HG02852 (cell line): ENCODE results near the gene ADAMTS13.

Source experiments
- ATAC-seq: cut with Tn5 transposase; IDR thresholded peaks from one replicate; pipeline ENCODE4 v1.9.1; 2021; ENCODE audit warnings: mild to moderate bottlenecking, moderate library complexity; ENCODE audit not compliant: unreplicated experiment

The ADAMTS13 gene

DNA sequence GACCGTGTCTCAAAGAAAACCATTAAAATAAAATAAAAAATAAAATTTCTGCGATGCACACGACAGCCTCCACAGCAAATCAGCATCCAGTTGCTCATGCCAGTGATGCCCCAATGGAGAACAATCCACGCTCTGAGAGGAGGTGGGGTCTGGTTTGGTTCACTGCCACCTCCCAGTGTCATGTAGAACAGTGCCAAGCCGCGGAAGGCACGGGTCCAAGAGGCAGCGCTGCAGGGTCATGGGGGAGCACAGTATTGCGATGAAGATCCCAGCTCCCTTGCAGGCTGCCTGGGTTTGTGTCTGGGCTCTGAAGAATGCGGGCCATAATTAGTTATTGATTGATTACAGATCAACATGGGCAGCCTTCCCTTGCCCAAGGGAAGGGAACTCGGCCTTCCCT, 31.5 kb downstream of the ADAMTS13 start:
- no peak for ATAC-seq

DNA sequence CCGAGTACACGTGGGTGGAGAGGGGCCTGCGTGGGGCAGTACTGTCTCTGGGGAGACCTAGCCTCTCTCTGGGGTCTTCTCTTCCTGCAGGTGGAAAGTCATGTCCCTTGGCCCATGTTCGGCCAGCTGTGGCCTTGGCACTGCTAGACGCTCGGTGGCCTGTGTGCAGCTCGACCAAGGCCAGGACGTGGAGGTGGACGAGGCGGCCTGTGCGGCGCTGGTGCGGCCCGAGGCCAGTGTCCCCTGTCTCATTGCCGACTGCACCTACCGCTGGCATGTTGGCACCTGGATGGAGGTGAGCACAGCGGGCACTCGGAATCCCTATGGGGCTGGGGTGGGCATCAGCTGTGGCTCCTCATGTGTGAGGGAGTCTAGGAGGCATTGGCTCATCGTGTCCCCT, 32.2 kb downstream of the ADAMTS13 start:
- no peak for ATAC-seq

DNA sequence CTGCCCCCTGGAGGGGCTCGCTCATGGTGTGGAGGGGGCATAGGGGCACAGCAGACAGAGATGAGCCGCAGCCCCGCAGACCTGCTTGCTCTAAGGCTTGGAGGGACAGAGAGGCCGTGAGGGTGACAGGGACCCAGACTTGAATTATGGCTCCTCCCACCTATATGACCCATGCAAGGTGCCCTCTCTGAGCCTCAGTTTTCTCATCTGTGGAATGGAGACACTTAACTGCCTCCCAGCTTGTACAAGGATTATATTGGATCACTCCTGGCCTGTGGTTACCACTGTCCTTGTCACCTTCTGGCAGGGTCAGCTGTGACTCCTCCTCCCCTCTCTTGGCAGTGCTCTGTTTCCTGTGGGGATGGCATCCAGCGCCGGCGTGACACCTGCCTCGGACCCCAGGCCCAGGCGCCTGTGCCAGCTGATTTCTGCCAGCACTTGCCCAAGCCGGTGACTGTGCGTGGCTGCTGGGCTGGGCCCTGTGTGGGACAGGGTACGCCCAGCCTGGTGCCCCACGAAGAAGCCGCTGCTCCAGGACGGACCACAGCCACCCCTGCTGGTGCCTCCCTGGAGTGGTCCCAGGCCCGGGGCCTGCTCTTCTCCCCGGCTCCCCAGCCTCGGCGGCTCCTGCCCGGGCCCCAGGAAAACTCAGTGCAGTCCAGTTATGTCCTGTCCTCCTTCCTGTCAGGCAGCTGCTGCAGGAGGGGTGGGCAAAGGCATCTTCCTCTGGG, 32.9 kb downstream of the ADAMTS13 start:
- no peak for ATAC-seq

DNA sequence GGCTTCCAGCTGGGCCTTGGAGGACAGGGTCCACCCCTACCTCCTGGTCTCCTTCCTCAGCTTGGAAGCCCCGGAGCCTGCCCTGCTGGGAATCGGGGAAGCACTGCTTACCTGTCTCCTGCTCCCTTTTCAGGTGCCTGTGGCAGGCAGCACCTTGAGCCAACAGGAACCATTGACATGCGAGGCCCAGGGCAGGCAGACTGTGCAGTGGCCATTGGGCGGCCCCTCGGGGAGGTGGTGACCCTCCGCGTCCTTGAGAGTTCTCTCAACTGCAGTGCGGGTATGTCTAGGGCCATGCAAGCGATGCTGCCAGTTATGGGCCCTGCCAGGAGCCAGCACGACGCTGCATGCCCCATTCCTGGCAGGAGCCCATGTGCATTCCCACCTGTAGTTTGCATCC, 33.8 kb downstream of the ADAMTS13 start:
- ATAC-seq, result no peak

DNA sequence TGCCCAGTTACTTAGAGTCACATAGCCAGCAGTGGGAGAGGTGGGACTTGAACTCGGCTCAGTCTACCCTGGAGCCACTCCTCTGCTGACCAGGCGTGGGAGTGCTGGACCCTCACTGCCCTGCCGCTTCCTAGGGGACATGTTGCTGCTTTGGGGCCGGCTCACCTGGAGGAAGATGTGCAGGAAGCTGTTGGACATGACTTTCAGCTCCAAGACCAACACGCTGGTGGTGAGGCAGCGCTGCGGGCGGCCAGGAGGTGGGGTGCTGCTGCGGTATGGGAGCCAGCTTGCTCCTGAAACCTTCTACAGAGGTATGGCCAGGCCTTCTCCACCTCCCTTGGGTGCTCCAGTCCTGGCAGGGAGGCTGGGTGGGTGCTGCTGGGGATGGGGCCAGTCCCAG, 34.2 kb downstream of the ADAMTS13 start:
- no peak for ATAC-seq

DNA sequence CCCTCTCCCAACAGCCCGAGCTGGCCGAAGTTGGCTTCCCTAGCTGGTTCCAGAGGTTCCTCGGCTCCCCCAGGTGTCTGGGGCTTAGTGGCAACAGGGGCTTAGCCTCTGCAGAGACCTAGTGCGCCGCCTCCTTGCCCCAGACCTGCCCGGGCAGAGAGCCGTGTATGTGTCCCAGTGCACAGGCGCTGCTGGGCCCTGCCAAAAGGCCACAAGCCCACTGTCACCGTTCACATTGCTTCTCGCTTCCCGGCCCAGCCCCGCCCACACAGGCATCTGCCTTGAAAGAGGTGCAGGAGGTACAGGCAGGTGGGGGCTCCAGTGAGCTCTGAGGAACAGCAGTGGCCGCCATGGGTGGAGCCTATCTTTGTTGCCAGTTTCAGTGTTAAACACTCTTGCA, 35.1 kb downstream of the ADAMTS13 start:
- ATAC-seq, result no peak

DNA sequence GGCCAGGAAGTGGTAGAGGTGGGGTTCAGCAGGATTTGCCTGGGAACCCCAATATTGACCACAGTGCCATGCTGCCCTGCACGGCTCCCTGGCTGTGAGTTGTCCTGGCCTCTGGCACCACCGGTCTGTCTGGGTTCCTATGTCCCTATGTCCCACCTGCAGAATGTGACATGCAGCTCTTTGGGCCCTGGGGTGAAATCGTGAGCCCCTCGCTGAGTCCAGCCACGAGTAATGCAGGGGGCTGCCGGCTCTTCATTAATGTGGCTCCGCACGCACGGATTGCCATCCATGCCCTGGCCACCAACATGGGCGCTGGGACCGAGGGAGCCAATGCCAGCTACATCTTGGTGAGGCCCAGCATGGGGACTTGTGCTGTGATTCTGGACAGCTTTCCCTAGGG, 35.6 kb downstream of the ADAMTS13 start:
- no peak for ATAC-seq

DNA sequence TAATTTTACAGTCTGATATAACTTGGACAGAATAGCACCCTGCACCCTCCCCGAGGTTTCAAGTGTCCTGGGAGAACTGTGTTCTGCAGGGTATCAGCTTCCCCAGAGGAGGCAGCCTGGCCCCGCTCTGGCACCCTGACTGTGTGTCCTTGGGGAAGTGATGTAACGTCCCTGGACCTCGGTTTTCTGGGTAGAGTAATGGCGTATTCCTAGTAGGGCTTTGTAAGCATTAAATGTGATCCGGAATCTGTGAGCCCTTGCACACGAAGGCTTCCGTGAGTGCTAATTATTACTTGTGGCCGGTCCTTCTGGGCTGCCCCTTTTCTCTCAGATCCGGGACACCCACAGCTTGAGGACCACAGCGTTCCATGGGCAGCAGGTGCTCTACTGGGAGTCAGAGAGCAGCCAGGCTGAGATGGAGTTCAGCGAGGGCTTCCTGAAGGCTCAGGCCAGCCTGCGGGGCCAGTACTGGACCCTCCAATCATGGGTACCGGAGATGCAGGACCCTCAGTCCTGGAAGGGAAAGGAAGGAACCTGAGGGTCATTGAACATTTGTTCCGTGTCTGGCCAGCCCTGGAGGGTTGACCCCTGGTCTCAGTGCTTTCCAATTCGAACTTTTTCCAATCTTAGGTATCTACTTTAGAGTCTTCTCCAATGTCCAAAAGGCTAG, 36.6 kb downstream of the ADAMTS13 start:
- no peak for ATAC-seq

DNA sequence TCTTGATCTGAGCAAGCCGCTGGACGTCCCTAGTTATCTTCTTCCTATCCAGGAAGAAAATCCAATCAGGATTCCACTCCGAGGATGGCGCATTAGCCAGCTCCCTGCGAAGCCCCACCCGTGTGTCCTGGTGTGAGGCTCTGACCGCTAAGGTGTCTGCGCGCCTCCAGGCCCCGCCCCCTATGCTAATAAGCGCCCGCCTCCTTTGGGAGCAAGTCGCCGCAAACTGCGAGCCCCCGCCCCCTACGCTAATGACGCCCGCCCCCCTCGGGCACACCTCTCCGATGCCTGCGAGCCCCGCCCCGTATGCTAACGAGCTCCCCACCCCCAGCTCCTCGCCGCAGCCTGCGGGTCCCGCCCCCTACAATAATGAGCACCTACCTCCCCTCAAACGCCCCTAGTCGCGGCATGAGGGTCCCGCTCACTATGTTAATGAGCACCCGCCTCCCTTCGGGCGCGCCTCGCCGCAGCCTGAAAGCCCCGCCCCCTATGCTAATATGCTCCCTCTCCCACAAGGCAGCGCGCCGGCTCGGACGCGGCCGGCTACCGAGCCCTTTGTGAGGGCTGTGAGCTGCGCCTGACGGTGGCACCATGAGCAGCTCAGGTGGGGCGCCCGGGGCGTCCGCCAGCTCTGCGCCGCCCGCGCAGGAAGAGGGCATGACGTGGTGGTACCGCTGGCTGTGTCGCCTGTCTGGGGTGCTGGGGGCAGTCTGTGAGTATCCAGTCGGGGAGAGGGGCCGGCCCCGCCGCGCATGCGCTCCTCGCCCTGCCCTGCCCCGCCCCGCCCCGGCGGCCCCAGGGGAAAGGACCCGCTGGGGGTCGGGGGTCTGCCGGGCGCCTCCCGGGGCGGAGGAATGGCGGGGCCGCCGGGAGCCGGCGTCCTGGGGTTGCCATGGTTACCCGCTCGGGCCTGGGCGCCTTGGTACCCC, 37.6 kb downstream of the ADAMTS13 start, which contains the start of gene CACFD1:
TSS of gene CACFD1 (plus strand) at position 503 of the 929 bp plus-strand sequence. CDS start at position 592, 89 bp downstream.
- ATAC-seq, result peak; percentile 71

DNA sequence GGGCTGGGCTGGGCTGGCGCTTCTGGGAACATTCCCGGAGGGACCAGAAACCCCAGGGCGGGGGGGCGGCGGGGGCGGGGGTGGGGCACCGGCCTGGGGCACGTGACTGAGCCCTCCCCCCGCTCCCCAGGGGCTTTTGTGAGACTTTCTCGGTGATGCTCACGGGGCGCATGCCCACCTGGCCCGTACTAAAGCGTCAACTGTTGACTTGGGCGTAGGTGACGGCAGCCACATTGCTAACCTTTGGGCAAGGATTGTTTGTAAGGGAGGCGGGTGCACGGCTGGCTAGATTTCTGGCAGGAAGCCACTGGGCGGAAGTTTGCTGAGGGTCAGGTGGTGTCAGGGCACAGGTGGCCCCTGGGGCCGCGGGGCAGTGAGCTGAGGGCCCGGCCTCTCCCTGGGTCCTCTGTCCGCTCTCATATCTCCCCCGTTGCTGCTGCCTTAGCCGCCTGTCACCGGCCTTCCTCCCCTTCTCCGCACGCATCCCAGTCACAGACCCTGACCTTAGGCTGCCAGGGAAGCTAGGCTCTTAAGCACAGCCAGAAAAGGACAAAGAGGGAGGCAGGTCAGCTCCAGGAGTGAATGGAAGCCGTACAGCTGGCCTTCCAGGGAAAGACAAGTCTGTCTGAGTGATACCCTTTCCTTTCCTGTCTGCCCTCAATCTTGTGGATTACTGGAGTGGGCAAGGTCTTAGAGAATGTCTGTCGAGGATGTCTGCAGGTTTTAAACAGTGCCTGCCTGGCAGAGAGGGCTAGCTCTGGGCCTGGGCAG, 38.4 kb downstream of the ADAMTS13 start:
- ATAC-seq, result peak; percentile 19

DNA sequence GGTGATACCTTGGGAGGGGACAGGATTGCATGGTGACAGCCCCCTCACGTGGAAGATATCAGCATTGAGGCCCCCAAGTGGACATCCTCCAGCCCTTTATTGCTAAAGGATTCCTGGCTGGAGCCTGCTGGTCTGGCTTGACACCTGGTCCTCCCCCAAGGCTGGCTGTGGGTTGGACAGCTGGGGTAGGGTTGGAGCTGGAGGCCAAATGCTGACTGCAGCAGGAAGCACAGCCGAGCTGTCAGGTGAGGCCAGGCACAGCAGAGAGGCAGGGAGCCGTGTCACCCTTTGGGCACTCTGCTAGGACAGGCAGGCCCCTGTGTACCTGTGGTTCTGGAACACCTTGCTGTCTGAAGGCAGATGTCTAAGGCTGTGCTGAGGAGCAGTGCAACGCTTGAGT, 39.8 kb downstream of the ADAMTS13 start:
- ATAC-seq, result no peak

DNA sequence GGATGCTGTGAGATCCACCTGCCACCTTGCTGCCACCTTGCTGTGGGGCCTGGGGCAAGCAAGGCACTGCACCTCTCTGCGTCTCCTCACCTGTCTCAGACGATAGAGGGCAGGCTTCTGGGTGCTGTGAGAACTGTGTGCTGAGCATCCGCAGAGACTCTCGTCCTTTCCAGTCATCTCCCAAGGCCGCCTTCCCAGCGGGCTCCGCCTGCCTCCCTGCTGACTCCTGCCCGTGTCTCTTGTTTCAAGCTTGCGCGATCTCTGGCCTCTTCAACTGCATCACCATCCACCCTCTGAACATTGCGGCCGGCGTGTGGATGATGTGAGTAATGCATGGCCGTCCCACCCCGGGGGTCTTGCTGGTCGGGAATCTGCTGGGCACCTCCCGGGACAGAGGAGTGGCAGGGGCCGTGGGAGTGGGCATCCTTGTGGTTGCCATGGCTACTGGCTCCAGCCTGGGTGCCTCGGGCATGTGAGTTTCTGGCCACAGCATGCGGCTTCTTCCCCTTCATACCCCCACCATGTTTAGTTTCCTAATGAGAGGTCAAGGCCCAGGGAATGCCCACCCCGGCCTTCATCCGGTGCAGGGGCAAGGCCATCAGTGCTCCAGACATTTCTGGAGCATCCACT, 41.2 kb downstream of the ADAMTS13 start:
- no peak for ATAC-seq

DNA sequence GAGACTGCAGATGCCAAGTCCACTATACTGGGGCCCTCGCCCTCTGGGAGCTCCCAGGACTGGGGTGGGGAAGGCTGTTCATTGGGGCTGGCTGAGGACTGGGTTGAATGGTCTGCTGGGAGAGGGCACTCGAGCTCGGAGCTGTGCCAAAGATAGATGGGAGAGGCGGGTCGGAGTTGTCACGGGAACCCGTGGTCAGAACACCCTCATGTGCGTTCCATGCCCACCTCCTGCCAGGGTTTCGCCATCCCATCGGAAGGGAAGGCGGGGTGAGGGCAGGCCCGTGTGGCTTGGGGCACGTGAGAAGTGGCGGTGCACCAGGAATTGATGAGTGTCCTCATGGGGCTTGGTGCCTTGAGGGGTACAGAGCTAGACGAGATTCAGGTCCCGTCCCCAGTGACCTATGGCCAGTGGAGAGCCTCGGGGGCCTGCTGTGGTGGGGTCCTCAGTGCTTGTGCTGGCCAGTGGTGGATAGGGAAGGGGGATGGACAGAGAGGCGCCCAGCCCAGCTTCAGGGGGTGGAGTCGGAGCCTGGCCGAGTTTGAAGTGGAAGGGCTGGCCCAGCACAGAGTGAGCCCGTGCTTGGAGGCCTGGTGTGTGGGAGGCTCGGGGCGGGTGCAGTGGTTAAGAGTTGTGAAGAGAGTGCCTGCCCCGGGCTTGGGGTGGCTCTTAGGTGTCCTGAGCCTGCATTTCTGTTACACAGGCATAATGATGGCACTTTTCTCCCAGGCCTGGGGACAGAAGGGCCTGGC, 41.9 kb downstream of the ADAMTS13 start:
- no peak for ATAC-seq

DNA sequence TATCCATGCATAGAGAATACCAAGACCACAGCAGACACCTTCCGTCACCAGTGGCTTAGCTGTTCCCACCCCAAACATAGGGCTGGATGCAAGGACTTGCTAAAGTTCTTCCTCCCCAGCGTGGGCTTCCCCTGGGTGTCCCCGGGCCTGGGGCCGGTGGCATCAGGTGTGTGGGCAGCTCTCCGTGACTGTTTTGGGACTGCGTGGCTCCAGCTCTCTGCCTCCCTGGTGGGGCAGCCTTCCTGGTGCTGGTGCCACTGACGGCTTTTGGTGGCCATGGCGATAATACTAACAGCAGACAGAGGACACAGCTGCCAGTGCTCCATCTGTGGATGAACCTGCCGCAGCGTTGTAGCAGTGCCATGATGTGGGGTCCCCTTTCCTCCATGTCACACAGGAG, 42.5 kb downstream of the ADAMTS13 start:
- ATAC-seq, result no peak

DNA sequence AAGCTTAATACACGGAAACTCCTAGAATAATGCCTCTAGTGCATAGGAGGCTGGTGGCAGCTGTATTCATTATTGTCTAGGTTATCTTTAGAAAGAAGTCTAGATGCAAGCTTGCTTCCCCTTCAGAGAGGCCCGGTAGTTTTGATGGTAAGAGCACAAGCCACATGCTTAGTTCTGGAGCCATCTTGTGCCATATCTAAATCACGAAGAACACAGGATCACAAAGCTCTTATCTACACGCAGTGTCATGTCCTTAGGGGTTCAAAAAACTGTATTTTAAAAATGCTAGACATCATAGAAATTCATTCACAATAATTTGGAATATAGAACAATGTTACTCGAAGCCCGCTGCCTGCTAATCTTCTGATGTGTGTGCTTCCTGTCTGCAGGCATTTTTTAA, 43.8 kb downstream of the ADAMTS13 start:
- no peak for ATAC-seq

DNA sequence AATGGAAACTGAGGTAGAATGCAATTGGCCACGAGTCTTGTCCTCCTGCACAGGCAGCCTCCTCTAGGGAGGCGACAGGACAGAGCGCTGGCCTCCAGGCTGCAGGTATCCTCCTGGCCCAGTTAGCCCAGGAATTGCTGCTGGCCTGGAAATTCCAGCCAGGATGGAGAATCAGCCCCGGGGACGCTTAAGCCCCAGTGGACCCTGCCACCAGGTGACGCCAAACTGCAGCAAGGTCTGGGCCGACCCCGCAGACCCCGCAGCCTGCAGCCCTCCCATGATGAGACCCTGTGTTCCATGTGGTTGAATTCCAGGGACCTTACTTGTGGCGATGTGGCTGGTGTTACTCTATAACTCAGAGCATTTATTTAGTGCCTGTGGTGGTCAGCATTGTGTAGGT, 44.9 kb downstream of the ADAMTS13 start:
- ATAC-seq, result no peak

DNA sequence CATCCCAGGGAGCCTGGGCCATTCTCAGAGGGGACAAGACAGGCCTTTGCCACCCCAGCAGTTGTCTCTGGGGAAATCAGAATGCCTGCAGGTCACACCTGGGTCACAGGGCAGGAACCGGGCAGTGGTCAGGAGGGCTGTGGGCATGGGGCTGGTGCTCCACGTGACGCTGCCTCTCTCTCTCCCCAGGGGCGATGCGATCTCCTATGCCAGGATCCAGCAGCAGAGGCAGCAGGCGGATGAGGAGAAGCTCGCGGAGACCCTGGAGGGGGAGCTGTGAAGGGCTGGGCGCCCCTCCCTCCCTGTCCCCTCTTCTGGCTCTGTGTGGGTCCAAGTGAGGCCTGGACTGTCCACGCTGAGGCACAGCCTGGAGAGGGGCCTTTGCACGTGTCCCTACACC, 46.2 kb downstream of the ADAMTS13 start:
- ATAC-seq, result no peak

DNA sequence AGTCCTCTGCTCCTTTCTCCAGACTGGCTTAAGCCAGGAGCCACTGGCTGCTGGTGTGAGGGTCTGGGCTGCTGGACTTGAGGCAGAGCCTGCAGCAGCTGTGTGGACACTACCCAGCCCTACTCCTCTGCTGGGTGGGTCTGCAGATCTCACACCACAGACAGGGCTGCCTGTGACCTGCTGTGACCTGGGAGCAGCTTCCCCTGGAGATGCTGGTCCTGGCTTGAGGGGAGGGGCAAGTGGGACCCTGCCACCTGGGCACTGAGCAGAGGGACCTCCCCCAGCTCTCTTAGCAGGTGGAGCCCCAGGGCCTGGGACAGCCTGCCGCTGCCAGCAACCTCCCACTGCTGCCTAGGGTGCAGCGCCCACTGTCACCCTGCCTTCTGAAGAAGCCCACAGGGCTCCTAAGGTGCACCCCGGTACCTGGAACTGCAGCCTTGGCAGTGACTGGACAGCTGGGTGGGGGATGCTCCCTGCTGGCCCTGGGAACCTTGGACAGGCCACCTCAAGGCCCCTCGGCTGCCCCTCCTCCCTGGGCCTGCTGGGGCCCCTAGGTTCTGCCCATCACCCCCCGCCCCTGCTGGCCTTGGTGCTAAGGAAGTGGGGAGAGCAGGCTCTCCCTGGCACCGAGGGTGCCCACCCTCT, 46.7 kb downstream of the ADAMTS13 start:
- ATAC-seq, result no peak

DNA sequence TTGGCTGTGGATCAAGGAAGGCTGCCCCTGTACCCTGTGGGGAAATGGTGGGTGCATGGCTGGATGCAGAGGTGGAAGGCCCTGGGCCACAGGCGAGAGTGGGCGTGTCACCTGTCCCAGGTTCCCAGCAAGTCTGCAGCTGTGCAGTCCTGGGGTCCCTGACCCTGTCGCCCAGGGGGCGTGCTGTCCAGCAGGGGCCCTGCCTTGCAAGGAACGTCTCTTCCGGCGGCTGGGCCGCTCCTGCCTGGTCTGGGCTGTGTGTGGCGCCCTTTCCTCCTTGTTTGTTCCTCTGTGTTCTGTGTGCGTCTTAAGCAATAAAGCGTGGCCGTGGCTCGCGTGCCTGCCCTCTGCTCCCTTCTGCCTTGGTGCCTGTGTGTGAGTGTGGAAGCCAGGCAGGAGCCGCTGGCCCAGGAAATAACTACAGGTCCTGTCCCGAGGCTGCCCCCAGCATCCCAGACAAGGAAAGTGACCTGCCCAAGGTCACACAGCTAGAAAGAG, 48.3 kb downstream of the ADAMTS13 start:
- ATAC-seq, result no peak
